ENCODE data around the gene UBE2D2. TPM values are rescaled to one million over a fixed set of nuclear protein-coding genes. Genes with fewer than 3 reads are reported as not detected.
A peak's percentile ranks its signal among the peaks of the same experiment; 100 is the strongest.

UBE2D2 gene
- total and polyA plus RNA-seq, 2 donors (not counting 1 experiment from before 2014, with no cell fraction given) = 64.3 to 168 TPM

DNA sequence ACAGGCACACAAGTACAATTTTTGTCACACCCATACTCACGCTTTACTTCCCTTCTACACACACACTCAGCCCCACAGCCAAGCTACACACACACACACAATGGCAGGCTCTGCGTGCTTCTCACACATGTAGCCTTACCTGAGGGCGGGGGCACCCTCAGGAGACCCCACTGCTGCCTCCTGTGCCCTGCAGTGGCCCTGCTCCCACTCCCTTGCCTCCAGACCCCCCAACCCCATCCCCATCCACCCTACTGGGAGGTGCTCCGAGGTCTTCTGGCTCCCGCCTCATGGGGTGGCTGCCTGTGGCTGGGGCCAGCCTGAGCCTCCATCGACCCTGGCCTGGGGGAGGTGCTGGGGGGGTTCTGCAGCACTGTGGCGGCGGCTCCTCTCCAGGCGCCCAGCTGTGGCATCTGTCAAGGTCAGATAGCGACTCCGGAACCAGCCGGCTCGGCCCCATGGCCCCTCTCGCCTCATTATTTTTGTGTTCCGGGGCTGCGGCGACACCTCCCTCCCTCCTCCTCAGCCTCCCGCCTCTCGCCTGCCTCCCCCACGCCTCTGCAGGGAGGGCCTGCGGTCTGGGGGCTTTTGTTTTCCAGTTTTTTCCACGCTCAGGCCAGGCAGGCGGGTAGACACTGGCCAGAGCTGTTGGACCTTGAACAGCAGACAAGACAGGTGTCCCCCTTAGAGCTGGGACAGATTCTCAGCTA is 108.7 kb downstream of the UBE2D2 start:
- peak overlapping the region; percentile 89 to 90 for H3K27ac ChIP-seq (ENCODE audit: low read length in 2 of 2)
- TF ChIP-seq, protein P1, sequence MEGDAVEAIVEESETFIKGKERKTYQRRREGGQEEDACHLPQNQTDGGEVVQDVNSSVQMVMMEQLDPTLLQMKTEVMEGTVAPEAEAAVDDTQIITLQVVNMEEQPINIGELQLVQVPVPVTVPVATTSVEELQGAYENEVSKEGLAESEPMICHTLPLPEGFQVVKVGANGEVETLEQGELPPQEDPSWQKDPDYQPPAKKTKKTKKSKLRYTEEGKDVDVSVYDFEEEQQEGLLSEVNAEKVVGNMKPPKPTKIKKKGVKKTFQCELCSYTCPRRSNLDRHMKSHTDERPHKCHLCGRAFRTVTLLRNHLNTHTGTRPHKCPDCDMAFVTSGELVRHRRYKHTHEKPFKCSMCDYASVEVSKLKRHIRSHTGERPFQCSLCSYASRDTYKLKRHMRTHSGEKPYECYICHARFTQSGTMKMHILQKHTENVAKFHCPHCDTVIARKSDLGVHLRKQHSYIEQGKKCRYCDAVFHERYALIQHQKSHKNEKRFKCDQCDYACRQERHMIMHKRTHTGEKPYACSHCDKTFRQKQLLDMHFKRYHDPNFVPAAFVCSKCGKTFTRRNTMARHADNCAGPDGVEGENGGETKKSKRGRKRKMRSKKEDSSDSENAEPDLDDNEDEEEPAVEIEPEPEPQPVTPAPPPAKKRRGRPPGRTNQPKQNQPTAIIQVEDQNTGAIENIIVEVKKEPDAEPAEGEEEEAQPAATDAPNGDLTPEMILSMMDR (IDR thresholded peaks at IDR 0.05) = no peak

More for the DNA sequence above, 108.7 kb downstream of the UBE2D2 start:
- Histone ChIP-seq H3K36me3 (replicated peaks in 1 of 2; ENCODE audit: control extremely low read depth in 1 of 2, control insufficient read depth in 1 of 2, extremely low read depth in 1 of 2, insufficient read depth in 2 of 2, low read length in 1 of 2) (peaks cover 0 to 31% of the 10 kb centered on the region in 2 experiments), H3K27me3 (replicated peaks in 1 of 4; ENCODE audit: control extremely low read depth in 1 of 4, control insufficient read depth in 3 of 4, insufficient read depth in 4 of 4, low read length in 3 of 4) (no peaks in the 10 kb centered on the region), H2AFZ (ENCODE audit: insufficient read depth, low read depth, low read length, poor library complexity, severe bottlenecking) (no peak overlapping the region), H3K9me3 (ENCODE audit: control extremely low read depth in 1 of 3, control insufficient read depth in 2 of 3, insufficient read depth in 1 of 3, low read length in 2 of 3) (no peaks in the 10 kb centered on the region), H3K4me2 (replicated peaks; ENCODE audit: low read depth, low read length, poor library complexity, severe bottlenecking) (peak overlapping the region; percentile 94), H3K4me1 (ENCODE audit: control insufficient read depth in 2 of 2, insufficient read depth in 2 of 2, low read length in 2 of 2) (peaks cover 88 to 98% of the 10 kb centered on the region in 2 donors), H4K20me1 (ENCODE audit: control insufficient read depth, insufficient read depth, low read length, poor library complexity, severe bottlenecking) (peaks cover 95% of the 10 kb centered on the region), H3K79me2 (ENCODE audit: control insufficient read depth, insufficient read depth, low read length) (peaks cover 100% of the 10 kb centered on the region), H3K9ac (ENCODE audit: low read length) (peak overlapping the region; percentile 70), H3K4me3 (ENCODE audit: control extremely low read depth in 1 of 5, extremely low read depth in 1 of 5, insufficient read depth in 1 of 5, low read depth in 2 of 5, low read length in 4 of 5) (peak overlapping the region; percentile 40 to 71 (median 50))
- 2% methylated on average over 21 of the region's 23 CpGs for WGBS (ENCODE audit: insufficient coverage)
- Mint-ChIP-seq H3K9me3 (ENCODE audit: insufficient read depth) (no peaks in the 10 kb centered on the region), H3K4me3 (peak overlapping the region; percentile 86), H3K27ac (peak overlapping the region; percentile 95), H3K4me1 (peaks cover 88% of the 10 kb centered on the region), H3K27me3 (no peaks in the 10 kb centered on the region)
- DNase-seq = no peak
- intact Hi-C loops (cut with micrococcal nuclease) = loop anchor here (1.0 to 2.0 kb wide), 7 partner anchors 9 to 95 kb away; no protein-coding TSS in a partner anchor
- ChIA-PET POLR2A (interaction anchor here (0.6 to 9.7 kb wide), 16 partner anchors 9 to 375 kb away, joined by 3 to 266 read pairs (median 6); partner anchors contain the start of genes CXXC5 and MZB1), CTCF (interaction anchor here (0.7 to 11.4 kb wide), 19 partner anchors 15 to 247 kb away, joined by 3 to 215 read pairs (median 4); partner anchors contain the start of gene CXXC5)
- peak; percentile 50 for ATAC-seq (ENCODE audit: low read depth)

Measured in B cell (primary cell).